ENCODE data around the gene ITM2B.
"Not testable (repeated sequence)": the region's sequence is repeated elsewhere in the genome, so short reads cannot be mapped to it uniquely, and the experiment has no call there.

Gene ITM2B

GRCh38 chr13:48233046-48233888, at the start of gene ITM2B:
ITM2B (plus strand) TSS chr13:48233206; CDS start chr13:48233361, 155 bp downstream.
- peak; percentile 49 to 61 for DNase-seq

- no peak for DNase-seq
These were observed 48.7 kb upstream of the ITM2B start for GRCh38 chr13:48184260-48184659.

GRCh38 chr13:48185018-48185417, 48.0 kb upstream of the ITM2B start:
- DNase-seq, result no peak

- DNase-seq, result no peak
These were observed 46.3 kb upstream of the ITM2B start for GRCh38 chr13:48186722-48187121.

GRCh38 chr13:48188131-48188530, 44.9 kb upstream of the ITM2B start:
- no peak for DNase-seq

GRCh38 chr13:48188601-48189000, 44.4 kb upstream of the ITM2B start:
- no peak for DNase-seq

- no peak for DNase-seq
These were observed 43.8 kb upstream of the ITM2B start for GRCh38 chr13:48189171-48189570.

GRCh38 chr13:48192411-48192935, 40.5 kb upstream of the ITM2B start:
- DNase-seq, result no peak

- DNase-seq, result no peak
These were observed 38.6 kb upstream of the ITM2B start for GRCh38 chr13:48194379-48194754.

- no peak for DNase-seq
These were observed 33.5 kb upstream of the ITM2B start for GRCh38 chr13:48199404-48199946.

- no peak for DNase-seq
These were observed 32.0 kb upstream of the ITM2B start for GRCh38 chr13:48201044-48201443.

- DNase-seq, result not testable (repeated sequence)
These were observed 25.8 kb upstream of the ITM2B start for GRCh38 chr13:48207207-48207606.

- no peak for DNase-seq
These were observed 22.8 kb upstream of the ITM2B start for GRCh38 chr13:48210178-48210577.

GRCh38 chr13:48214519-48215121, 18.4 kb upstream of the ITM2B start:
- no peak for DNase-seq

GRCh38 chr13:48215511-48216203, 17.3 kb upstream of the ITM2B start:
- not testable (repeated sequence) for DNase-seq

- no peak for DNase-seq
These were observed 16.7 kb upstream of the ITM2B start for GRCh38 chr13:48216204-48216711.

GRCh38 chr13:48220592-48220980, 12.4 kb upstream of the ITM2B start:
- DNase-seq, result no peak

GRCh38 chr13:48220981-48221685, 11.9 kb upstream of the ITM2B start:
- DNase-seq, result no peak

GRCh38 chr13:48221686-48222187, 11.3 kb upstream of the ITM2B start:
- no peak for DNase-seq

GRCh38 chr13:48222358-48223301, 10.4 kb upstream of the ITM2B start:
- DNase-seq, result no peak

GRCh38 chr13:48224701-48225100, 8.3 kb upstream of the ITM2B start:
- no peak for DNase-seq

Measured in NCI-H2081 (cell line).